Bone marrow (tissue), 2 donors: ENCODE measurements around the gene AIG1.

Experiments used
- DNase-seq, 2 donors: peaks; one replicate each; lab custom pipeline; 2025; lab: John Stamatoyannopoulos, UW

Gene AIG1

DNA sequence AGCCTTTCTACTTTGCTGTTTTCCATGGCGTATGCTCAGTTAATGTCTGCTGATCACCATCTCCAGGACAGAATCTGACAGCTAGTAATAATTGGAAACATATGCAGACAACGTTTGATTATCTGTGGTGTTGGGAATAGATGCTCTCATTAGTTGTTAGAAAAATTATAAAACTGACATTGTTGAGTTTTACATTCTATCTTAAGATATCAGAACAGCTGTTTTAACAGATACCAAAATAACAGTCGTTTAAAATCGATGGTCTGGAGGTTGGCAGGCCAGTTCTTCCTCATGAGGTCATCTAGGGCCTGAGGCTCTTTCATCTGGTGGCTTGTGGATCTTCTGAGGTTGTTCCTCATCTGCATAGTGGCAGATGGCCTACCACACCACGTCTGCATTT, 137.6 kb downstream of the AIG1 start:
- no peak for DNase-seq

GRCh38 chr6:143199291-143199690, 138.6 kb downstream of the AIG1 start:
- no peak for DNase-seq

- no peak for DNase-seq
Measured at GRCh38 chr6:143200167-143200770, 139.6 kb downstream of the AIG1 start.

DNA sequence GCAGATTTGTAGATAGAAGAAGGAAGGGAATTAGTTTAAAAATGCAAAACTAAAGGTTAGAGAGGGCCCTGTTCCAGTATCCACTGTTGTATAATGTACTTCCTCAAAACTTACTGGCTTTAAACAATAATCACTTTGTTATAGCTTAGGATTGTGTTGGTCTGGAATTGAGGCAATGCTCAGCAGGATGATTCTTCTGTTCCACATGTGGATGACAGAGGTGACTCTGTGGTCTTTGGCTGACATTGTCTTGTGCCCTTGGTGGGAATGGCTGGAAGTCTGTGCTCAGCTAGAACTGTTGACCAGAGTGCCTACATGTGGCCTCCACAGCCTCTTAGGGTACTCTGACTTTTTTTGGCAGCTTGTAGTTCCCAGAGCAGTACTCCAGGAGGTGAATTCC, 143.4 kb downstream of the AIG1 start:
- DNase-seq: no peak

GRCh38 chr6:143205131-143205535, 144.4 kb downstream of the AIG1 start:
- DNase-seq: no peak

DNA sequence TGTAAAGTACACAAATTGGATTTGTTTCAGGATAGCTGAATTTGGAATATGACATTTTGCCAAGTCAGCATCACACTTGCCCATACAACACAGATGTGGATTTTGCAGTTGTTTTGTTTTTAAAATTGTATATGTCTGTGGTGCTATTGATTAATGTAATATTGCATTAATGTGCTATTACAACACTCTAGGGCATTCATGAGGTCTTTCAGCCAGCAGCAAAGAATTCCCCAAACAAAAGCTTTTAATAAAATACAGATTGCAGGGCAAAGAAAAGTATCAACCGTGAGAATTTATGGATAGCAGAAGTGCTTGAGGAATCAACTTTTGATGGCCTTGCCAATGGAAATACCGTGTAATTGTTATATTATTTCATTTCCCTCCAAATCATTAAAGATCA, 144.9 kb downstream of the AIG1 start:
- DNase-seq: no peak

DNA sequence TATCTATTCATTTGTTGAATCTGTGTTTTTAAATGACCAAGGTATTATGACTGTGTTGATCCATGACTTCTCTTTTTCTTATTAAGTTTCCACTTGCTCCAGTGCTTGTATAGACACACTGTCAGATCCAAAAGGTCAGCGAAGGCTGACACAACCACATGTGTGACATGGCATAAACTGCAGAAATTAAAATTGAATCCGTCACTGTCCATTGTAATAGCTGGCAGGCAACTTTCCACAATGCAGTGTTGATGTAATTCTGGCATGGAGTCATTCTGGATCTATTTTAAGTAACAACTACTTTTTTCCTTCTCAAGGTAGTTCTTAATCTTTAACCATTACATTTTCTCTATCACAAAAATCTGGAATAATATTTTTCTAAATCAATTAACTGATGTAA, 145.3 kb downstream of the AIG1 start:
- DNase-seq: no peak

- DNase-seq: no peak
Measured at GRCh38 chr6:143206550-143206949, 145.9 kb downstream of the AIG1 start.

DNA sequence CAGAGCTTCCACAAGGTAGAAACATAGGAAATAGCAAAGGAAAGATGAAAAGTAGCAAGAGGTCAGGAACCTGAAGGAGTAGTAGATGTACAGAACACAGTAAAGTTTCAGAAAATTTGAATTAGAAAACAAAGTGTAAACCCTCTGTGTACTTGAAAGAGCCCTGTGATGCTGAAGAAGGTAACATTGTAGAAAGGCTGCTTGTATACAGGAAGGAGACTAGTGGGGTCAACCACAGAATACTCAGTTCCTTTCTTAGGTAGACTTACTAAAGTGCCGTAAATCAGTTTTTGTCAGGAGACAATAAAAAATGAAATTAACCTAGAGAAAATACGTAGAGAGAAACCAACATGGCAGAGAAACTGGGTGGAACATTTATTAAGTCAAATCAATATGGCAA, 149.7 kb downstream of the AIG1 start:
- no peak for DNase-seq

- DNase-seq: no peak
Measured at GRCh38 chr6:143213859-143214376, 153.2 kb downstream of the AIG1 start.

DNA sequence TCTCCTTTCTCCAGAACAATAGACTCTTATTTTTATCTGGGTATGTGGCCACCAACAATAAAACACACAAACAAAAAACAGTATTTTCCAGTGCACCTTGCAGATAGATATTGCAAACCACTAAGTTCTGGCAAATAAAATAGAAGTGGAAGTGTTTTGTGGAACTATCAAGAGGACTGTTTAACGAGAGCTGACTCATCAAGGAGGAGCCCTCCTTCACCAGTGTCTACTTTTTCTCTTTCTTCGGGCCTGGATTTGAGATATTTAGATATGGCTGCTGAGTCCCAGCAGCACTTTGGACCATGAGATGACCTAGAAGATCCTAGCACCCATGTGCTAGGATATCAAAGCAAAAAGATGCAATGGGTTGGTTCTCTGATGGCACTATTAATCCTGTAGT, 154.7 kb downstream of the AIG1 start:
- DNase-seq: no peak

DNA sequence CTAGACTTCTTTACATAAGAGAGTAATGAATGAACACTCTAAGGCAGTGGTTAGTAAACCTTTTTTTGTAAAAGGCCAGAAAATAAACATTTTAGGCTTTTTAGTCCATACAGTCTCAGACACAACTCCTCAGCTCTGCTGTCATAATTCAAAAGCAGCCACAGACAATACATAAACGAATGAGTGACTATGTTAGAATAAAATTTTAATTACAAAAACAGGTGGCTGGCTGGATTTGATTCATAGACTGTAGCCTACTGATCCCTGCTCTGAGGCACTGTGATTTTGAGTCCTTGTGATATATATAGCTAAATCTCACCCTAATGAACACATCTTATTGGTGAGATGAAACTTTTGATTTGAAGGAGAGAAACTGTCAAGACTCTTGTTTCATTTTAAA, 155.1 kb downstream of the AIG1 start:
- DNase-seq: no peak

DNA sequence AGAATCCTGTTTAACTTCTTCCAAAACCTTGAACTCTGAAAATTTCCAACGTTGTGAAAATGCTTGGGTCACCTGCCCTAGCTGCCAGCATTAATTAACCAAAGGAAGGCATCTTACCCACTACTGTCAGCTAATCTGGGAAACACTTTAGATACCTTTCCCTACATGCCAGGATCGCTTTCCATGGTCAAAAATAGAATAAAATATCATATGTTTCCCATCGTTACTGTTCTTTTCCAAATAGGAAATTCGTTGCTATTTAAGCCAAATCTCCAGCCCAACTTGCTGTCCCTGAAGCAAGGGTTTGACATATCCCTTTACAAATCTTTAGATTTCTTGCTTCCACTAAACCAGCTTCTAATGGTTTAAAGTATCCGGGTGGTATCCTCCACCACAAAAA, 157.5 kb downstream of the AIG1 start:
- no peak for DNase-seq

DNA sequence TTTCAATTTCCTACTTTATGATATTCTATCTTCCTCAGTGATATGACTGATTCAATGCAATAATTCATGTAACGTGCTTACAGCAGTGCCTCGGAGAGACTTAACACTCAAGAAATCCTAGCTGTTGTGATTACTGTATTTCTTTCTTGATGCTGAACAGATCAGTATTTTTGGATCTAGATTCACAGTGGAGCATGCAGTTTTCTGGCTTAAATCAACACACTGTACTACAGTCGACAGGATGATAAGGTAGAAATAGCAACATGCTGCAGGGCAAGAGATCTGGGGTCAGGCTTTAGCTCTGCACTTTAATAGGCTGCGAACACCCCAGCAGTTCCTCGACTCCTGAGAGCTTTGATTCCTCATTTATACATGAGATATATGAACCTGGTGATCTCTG, 161.0 kb downstream of the AIG1 start:
- DNase-seq: no peak

DNA sequence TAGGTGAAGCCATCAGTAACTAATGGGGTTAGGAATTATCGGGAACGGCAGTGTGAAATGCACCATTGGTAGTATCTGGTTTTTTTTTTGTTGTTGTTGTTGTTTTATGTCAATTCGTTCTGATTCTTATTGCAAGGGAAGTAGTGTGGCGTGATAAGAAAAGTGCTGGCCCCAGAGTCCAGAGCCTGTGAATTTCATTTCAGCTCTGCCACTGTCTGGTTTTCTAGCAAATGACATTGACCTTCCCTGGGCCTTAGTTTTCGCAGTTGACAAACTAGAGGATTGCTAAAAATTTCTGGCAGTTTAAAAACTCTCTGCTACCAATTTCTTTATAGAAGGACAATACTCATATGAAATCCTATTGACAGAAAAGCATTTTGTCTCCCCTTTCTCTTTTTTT, 161.6 kb downstream of the AIG1 start:
- no peak for DNase-seq

DNA sequence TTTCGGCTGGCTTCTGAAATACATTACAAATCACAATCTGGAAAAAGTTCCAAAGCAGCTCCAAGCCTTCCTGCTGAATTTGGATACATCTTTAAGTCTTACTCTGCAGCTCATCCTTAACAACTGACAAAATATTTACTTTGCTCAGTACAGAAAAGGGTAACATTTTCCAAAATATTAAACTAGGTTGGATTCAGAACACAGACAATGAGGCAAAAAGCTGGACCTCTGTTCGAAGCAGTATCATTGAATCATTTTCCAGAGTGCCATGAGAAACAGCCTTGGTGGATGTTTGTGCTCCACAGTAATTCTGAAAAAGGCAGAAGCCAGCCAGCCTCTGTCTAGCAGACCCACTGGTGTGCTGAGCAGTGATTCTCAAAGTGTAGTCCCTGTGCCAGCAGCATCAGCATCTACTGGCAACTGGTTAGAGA, 162.1 kb downstream of the AIG1 start:
- DNase-seq: no peak

DNA sequence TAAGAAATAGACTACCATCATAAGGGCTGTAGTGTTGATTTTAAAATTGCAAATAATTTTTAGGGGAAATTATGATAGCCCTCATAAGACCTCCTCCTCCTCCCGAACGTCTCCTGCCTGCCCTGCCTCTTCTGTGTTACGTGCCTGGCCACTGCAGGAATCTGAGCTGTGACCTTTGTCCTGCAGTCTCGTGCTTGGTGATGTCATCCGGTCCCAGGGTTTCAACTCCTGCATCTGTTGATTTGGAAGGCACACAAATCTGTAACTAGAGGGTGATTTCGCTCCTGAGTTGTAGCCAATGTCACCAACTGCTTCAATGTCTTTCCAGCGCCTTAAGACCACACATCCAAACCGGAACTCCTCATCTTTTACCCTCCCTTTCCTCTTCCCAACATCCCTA, 163.2 kb downstream of the AIG1 start:
- no peak for DNase-seq

- DNase-seq: no peak
Measured at GRCh38 chr6:143224516-143224915, 163.8 kb downstream of the AIG1 start.

DNA sequence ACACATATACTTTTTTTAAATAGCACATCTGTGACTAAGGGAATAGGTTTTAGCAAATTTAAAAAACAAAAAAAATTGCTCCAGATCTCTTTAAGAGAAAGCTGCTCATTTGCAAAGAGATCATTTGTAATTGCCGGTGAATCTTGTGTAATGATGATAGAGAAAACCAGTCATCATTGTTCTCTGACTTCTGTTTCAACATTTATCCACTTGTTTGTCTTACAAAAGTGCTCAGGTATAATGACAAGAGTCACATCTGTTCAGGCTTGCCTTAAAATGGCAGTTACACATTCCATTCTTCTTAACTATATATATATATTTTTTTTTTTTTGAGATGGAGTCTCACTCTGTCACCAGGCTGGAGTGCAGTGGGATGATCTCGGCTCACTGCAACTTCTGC, 165.2 kb downstream of the AIG1 start:
- no peak for DNase-seq

DNA sequence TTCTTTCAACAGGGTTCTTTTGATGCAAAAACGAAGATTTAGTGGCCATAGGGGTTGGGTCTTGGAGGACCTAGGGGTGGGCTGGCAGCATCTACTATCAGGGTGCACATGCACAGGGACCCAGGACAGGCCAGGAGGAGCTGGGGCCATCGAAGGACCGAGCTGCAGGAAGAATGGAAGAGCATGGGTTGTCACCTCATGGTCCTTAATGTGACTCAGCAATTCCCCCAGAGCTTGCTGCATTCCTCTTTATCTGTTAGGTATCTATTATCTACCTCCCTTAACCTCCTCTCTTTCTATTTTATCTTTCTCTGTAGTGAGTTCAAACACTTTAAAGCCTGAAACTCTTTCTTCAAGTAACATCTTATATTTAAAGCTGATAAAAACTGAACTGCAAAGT, 167.0 kb downstream of the AIG1 start:
- DNase-seq: no peak

DNA sequence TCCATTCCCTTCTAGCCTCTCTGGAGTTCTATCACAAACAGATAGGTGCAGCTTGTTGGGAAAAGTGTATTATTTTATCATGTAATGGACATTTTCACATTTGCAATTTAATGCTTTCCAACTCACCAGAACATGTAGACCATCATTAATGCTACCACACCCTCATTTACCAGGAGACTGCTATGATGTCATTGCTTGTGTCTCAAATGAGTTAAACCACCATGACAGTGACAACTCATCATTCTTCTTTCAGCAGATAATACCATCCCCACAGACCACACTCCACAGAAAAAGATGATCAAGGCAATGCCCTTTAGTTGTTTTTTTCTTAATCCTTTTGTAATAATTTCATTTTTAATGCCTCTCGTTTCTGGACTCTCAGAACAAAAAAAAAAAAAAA, 168.7 kb downstream of the AIG1 start:
- no peak for DNase-seq

DNA sequence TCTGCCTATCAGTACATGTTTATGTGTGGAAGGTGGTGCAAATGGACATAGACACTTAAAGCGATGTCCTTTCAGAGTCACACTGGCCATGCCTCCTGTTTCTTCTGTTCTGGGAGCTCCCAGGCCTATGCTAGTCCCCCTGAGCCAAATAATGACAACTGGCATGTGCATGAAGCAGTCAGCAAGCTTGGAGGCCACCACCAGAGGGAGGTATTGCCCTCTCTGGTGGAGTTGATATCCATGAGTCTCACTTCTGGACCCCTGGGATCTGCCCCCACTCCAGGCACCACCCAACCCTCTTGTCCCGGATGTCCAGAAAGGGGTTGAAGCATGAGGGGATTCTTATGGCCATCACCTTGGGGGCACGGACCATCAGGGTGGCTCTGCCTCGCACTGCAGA, 172.2 kb downstream of the AIG1 start:
- no peak for DNase-seq

- DNase-seq: no peak
Measured at GRCh38 chr6:143233554-143234285, 173.0 kb downstream of the AIG1 start.

DNA sequence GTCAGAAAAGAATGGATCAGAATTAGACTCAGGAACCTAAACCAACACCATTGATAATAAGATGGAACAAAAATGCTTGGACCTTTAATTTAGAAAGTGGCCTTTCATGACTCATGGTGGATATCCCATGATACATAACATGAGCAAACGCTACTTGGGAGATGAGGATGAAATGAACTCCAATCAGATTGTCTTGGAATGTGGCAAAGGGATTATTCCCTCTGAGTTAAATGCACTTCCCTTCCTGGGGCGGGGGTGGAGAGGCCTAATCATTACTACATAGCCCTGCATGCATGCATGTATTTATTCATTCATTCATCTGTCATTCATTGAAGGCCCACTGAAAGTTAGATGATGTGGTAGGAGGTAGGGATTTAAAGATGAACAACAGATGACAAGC, 174.0 kb downstream of the AIG1 start:
- DNase-seq: no peak
